GM12873 (cell line): ENCODE results near the gene MBNL2.

Source experiments
- CTCF ChIP-seq: IDR thresholded peaks from 2 replicates; pipeline ENCODE4 v1.5.1; 2012; ENCODE audit warnings: low read depth, mild to moderate bottlenecking, moderate library complexity, low read length, control low read depth; ENCODE audit not compliant: insufficient read depth; ENCODE audit errors: missing control alignments

Gene MBNL2

GRCh38 chr13:97241761-97242160 lies 19.6 kb downstream of the MBNL2 start:
- no peak for TF ChIP-seq CTCF

GRCh38 chr13:97242755-97243497 lies 20.8 kb downstream of the MBNL2 start:
- no peak for TF ChIP-seq CTCF

- no peak for TF ChIP-seq CTCF
Observed at GRCh38 chr13:97243915-97244781, 22.0 kb downstream of the MBNL2 start.

- no peak for TF ChIP-seq CTCF
Observed at GRCh38 chr13:97245011-97245410, 22.9 kb downstream of the MBNL2 start.

GRCh38 chr13:97246596-97247158 lies 24.5 kb downstream of the MBNL2 start:
- no peak for TF ChIP-seq CTCF

GRCh38 chr13:97248243-97248642 lies 26.1 kb downstream of the MBNL2 start:
- no peak for TF ChIP-seq CTCF
